ENCODE results near the gene RAB26.
"Not testable (repeated sequence)": the region's sequence is repeated elsewhere in the genome, so short reads cannot be mapped to it uniquely, and the experiment has no call there.

The RAB26 gene, protein sequence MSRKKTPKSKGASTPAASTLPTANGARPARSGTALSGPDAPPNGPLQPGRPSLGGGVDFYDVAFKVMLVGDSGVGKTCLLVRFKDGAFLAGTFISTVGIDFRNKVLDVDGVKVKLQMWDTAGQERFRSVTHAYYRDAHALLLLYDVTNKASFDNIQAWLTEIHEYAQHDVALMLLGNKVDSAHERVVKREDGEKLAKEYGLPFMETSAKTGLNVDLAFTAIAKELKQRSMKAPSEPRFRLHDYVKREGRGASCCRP

DNA sequence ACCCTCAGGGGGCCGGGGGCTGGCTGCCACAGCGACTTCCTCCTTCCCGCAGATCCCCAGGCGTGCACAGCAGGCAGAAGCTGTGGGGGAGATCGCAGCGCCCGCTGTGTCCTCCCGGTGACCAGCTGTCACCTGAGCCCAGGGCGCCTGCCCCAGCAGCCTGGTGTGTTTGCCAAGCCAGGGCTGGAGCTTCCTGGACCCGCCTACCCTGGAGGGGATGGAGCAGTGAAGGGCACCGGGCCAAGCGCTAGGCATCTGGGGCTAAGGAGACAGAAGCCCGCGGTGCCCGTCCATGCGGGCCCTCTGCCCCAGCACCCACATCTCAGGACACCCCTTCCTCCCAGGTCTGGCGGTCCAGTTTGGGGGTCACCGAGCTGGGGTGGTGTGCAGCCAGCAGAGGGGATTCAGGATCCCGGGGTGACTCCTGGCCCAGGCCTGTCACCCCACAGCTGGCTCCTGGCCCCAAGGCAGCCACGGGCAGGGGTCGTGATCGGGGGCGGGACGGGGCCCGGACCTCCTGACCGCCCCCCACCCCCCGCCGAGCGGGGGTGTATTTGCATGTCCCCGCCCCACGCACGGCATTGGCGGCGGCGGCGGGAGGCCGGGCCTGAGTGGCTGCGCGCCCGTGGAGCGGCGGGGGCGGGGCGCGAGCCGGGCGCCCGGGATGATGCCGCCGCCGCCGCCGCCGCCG lies at the start of gene RAB26:
Gene RAB26 (plus strand): TSS at position 645 of the 691 bp plus-strand sequence. CDS start 159 bp downstream, outside the sequence.
- peak; percentile 64 for DNase-seq (ENCODE audit: low read depth)

DNA sequence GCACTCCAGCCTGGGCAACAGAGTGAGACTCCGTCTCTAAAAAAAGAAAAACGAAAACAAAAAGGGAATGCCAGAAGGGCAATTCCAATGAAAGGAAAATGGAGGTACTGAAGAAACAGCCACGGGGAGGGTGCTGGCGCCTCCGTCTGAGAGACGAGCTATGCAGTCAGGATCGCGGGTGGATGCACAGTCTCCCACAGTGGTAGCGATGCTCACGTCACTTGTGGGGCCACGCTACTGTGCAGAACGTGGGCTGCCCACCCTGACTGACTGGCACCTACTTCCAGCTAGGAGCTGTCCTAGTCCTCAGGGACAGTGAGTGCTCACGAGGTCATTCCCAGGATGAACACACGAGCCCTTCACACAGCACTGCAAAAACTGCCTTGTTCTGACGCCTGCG lies 46.8 kb upstream of the RAB26 start:
- not testable (repeated sequence) for DNase-seq (ENCODE audit: low read depth)

DNA sequence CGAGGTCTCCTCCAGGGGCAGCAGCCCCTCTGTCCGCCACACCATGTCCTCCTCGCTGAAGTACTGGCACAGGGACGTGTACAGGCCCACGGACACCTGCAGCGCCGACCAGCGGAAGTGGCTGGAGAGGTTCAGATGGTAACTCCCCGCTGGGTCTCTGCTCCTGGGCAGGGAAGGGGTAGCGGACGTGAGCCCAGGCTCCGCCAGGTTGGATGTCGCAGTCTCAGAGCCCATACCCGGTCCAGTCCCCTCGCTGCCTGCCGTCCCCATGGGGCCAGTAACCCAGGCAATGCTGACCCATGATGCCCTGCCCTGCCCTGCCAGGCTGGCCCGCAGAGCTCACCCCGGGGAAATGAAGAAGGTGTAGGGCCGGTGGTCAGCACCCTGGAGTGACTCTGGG lies 46.0 kb upstream of the RAB26 start:
- no peak for DNase-seq (ENCODE audit: low read depth)

DNA sequence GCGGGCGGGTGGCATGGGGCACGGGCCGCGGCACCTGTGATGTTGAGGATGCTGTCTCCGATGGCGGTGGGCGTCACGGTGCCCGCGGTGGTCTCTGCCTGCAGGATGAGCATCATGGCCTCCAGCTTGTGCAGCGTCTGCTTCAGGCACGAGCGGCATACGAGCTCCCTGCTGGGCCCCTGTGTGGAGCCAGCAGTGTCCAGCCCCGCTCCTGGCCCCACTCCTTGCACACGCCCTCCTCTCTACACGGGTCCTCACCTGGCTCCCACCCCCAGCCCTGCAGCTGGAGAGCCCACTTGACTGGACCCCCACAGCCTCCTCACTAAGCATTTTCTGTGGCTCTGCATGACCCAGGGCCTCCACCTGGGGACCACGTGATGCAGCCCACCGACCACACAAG lies 44.0 kb upstream of the RAB26 start:
- not testable (repeated sequence) for DNase-seq (ENCODE audit: low read depth)

DNA sequence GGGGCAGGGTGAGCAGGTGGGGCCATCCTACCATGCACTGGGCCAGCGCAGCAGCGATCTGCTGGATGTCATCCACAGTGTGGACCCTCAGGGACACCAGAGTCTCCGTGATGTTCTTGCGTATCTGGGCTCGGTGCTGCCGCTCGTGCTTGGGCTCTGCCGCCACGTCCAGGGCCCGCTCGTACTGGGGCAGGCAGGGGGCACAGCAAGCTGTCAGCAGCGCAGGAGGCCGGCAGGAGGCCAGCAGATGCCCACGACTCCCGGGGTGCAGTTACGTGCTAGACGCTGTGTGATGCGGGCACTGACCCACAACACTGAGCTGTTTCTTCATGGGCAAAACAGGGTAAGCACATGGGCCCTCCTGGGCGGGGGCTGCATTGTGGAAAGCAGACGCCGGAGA lies 43.1 kb upstream of the RAB26 start:
- DNase-seq (ENCODE audit: low read depth) = not testable (repeated sequence)

DNA sequence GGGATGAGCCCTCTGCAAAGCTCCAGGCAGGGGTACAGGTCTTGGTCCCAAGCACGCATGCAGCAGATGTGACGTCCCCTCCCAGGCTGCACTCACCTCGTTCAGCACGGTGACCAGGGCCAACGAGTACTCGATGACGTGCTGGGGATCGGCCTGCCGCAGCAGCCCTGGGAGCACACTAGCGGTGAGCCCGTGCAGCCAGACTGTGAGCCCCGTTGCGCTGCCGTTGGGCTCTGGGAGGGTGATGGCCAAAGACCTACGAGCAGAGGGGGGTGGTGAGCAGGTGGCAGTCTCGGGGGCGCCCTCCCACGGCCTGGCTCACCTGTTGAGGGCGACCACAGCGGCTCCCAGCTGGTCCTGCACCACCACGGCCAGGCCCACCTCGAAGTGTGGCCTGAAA lies 42.7 kb upstream of the RAB26 start:
- DNase-seq (ENCODE audit: low read depth) = not testable (repeated sequence)

DNA sequence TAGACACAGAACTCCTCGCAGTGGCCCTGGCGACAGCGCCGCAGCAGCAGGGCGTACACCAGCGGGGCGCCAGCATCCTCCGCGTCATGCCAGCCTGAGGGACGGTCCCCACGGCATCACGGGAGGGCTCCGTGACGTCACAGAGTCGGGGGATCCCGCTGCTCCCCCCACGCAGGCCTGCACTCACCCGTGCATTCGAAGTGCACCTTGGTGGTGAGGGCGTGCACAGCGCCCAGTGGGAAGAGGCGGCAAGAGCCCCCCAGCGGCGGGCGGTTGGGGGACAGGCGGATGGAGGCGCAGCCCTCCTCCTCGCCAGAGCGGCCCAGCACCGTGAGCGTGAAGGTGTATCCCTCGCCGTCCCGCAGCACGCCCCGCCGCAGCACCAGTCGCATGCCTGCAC lies 42.2 kb upstream of the RAB26 start:
- DNase-seq (ENCODE audit: low read depth) = not testable (repeated sequence)

DNA sequence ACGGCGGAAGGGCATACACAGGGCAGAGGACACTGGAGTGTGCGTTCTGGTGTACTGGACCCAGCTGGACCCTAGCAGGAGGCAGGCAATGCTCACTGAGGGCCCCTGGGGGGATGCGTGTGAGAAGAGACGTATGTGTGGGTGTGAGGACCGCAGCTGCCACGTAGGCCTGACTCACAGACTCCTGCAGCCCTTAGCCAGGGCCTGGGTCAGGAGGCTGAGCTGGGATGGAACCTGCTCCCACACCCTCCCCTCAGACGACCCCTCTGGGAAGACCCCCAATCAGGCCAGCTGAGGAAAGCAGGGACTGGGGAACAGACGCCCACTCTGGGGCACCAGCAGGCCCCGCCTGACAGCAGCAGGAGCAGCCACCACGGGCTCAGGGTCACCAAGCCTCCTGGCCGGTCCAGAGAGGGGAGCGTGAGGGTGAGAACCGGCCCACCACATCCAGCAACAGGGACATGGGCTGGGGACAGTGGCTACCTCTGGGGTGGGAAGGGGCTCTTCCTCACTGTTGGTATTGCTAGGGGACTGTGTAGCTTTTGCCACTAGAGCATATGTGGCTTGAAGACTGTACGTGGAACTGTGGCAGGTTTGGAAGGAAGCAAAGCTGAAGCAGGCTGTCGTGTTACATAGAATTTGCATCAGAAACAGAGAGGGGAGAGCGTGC lies 41.2 kb upstream of the RAB26 start:
- DNase-seq (ENCODE audit: low read depth) = peak; percentile 94

DNA sequence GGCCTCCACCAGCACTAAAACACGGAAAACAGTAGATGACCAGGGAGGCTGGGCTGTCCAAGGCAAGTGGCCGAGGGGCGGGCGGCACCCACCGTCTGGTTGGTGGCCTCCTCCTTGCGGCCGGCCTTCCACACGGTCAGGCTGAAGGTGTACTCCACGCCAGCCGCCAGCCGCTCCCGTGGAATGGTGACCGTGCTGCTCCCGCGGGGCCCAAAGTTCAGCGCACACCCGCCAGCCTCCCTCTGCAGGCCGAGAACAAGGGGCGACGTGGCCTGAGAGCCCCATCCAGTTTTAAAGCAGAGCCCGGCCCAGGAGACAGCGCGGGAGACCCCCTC lies 40.7 kb upstream of the RAB26 start:
- not testable (repeated sequence) for DNase-seq (ENCODE audit: low read depth)

DNA sequence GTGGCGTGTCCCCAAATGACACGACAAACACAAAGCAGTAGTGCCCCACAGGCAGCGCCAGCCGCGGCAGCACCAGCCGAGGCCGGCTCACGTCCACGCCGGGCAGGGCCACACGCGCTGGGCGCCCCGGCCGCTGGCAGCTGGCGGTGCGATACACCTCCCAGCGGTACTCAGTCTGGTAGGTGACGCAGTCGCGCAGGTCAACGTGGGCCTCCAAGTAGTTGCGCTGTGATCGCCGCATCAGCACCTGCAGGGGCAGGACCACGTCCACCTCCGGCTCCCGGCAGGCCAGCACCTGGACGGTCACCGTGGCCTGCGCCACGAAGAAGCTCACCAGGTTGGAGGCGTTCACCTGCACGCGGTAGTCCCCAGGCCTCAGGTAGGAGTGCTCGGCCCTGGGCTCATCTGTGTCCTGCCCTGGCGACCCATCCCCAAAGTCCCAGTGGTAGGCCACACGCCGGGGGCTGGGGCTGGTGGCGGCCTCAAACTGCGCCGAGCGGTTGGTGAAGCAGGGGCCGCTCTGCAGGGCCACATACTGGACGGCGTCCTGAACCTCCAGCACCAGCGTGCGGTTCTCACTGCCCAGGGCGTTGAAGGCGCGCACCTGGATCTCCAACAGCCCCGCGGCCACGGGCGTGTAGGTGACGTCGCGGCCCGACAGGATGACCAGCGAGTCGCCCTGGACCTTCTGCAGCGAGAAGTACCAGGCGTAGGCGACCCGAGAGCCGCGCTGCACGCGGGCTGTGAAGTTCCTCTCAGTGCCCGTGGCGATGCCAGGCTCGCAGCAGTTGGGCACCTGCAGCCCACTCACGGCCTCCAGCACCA lies 39.8 kb upstream of the RAB26 start:
- not testable (repeated sequence) for DNase-seq (ENCODE audit: low read depth)

DNA sequence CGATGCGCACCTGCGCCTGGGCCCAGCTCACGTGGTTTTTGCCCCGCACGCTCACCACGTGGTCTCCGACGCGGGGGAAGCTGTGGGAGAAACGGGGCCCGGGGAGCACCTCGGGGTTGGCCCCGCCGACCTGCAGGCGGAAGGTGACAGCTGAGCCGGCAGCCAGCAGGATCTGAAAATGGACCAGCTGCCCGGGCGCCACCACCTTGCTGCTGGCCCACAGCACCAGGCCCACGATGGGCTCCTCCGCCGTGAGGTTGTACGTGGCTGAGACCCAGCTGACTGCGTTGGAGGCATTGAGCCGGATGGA lies 39.2 kb upstream of the RAB26 start:
- DNase-seq (ENCODE audit: low read depth) = not testable (repeated sequence)

DNA sequence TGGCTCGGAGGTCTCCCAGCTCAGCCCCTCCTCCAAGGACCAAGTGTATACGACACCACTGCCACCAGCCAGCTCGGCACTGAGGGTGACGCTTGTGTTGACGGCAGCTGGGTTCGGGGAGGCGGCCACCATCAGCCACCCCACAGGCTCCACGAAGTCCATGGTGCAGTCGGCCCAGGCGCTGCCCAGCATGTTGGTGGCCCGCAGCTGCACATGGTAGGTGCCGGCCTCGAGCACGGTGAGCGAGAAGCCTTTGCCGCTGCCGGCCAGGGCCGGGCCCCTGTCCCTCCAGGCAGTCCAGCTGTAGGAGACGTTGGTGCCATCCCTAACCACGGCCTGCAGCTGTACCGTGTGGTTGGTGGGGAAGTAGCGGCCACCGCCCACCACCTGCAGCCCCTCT lies 38.6 kb upstream of the RAB26 start:
- not testable (repeated sequence) for DNase-seq (ENCODE audit: low read depth)

DNA sequence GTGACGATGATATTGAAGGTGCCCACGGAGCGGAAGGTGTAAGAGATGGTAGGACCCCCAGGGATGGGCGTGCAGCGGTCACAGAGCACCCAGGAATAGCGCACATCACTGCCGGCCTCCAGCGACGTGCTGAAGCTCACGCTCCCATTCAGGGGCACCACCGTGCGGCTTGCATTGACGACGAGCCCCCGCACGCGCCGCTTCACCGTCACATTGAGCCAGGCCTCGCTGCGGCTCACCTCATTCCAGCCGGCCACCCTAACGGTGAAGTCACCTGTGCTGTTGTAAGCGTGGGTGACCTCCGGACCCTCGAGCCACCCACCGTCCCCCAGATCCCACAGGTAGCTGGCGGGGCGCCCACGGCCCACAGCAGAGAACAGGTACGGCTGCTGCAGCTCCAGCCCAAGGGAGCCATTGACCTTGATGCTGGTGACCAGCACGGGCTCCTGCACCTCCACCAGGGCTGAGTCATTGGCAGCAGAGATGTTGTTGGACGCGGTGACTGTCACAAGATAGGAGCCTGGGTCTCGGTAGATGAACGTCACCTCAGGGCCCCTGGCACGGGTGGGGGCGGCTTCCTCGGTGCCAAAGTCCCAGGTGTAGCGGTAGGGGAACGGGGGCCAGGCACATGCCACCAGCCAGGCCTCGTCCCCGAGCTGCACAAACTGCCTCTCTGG lies 38.0 kb upstream of the RAB26 start:
- not testable (repeated sequence) for DNase-seq (ENCODE audit: low read depth)

DNA sequence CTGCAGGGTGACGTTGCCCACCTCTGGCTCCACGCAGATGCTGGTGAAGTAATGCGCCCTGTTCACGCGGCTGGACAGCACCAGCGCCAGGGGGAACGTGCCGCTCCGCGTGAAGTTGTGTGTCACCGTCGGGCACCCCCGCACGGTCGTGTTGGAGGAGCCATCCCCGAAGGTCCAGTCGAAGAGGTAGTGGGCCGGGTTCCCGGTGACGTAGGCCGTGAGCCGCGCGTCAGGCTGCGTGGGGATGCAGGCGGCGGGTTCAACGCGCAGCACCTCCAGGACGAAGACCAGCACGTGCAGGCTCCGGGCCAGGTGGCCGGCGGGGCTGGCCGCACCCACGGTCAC lies 37.4 kb upstream of the RAB26 start:
- not testable (repeated sequence) for DNase-seq (ENCODE audit: low read depth)

DNA sequence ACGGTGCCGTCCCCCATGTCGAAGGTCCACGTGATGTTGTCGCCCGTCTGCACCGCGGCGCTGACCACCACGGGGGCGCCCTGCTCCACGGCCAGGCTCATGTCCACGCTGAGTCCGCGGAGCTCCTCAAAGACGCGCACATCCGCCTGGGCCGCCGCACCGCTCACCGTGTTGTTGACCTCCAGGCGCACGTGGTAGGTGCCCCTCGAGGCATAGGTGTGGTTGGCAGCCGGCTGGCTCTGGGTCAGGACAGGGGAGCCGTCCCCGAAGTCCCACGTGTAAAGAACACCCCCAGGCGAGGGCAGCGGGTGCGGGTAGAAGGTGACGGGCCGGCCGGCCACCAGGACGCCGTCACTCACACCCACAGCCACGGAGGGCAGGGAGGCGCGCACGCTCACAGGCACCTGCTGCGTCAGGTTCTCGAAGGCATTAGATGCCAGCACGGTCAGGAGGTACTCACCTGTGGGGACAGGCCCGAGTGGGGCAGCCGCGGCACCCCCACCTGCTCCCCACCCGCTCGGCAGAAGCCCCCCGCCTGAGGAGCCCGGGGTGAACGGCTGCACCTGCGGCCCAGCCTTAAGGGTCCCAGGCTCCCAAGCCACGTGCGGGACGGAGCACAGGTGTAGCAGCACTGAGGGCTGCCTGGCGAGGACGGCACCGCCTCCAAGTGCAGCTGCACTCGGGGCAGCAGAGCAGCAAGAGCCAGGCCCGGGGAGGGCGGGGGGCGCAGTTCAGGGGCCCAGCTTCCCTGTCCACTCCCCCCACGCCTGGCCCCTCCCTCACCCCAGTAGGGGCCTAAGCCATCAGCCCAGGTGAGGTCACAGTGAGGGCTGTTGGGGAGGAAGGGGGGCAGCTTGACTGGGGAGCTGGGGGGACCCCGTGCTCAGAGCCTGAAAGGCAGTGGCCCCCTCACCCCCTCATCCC lies 36.8 kb upstream of the RAB26 start:
- not testable (repeated sequence) for DNase-seq (ENCODE audit: low read depth)

DNA sequence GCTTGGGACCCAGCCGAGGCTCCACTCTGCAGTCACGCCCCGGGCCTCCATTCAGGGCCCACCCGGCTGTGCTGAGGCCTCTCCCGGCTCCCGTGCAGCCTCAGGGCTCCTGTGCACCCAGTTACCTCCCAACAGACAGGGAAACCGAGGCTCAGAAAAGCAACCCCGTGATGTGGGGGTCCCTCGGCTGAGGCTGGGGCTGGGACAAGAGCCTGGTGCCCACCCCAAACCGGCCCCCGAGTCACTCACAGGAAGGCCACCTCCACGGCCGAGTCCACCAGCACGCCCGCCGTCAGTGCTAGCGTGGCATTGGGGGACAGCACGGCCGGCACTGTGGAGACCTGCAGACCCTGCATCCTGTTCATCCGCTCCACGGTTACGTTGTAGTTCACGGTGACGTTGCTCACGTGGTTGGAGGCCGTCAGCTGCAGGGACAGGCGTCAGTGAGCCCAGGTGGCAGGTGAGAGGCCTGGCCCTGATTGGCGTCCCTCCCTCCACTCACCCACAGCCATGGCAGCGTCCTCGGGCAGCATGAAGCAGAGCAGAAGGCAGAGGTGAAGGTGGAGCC lies 35.8 kb upstream of the RAB26 start:
- not testable (repeated sequence) for DNase-seq (ENCODE audit: low read depth)

DNA sequence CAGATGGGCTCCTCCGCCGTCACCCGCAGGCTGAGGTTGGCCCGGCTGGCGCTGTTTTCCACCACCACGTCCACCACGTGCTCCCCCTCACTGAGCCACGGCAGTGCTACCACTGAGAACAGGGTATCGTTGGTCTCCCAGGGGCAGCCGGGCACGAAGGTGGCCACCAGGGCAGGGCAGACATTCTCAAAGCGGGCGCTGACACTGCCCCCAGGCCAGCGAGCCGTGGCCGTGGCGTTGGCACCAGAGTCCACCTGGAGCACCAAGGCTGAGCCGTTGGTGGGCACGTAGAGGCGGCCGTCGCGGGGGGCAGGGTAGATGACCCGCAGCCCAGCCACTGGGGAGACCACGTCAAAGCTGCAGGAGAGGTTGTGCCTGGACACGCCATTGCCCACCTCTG lies 34.2 kb upstream of the RAB26 start:
- DNase-seq (ENCODE audit: low read depth) = not testable (repeated sequence)

DNA sequence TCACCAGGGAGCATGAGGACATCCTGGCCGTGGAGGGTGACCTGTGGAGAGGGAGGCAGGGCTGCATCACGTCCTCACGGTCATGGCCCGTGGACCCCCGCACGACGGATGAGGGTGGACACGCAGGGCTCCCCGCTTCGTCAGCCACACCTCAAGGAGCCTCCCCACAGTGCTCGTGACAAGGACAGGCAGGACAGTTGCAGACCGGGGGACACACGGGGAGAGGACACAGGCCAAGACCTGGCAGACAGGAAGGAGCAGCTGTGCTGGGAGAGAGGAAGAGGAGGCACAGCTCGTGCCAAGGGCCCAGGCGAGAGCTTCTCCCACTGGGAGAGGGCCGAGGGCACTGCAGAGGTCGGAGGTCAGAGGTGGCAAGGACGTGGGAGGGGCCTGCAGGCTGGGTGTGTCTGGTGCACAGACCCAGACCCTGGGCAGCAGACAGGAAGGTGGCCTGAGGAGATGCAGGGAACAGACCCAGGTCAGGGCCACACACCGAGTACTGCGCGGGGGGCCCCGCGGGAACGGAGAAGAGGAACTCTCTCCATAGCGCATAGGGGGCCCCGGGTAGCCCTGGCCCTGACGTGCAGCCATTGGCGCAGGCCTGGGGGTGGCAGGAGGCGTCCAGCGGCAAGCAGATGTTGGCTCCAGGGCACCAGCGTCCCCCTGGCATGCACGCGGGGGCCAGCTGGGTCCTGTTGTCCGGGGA lies 33.4 kb upstream of the RAB26 start:
- not testable (repeated sequence) for DNase-seq (ENCODE audit: low read depth)

DNA sequence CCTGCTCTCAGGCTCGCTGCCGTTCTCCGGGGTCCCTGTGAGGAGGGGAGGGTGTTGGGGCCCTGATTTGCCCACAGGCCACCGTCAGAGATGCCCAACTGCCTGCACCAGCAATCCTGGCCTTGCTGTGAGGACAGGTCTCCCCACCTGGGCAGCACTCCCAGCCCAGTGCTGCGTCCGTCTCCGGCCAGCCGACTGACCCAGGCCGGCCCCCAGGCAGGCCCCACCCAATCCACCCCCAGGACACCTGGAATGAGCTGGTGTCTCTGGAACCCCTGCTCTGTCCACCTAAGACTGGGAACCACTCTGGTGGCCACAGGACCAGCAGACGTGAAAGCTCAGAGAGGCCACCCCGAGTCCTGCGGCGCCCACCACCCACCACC lies 32.8 kb upstream of the RAB26 start:
- no peak for DNase-seq (ENCODE audit: low read depth)

DNA sequence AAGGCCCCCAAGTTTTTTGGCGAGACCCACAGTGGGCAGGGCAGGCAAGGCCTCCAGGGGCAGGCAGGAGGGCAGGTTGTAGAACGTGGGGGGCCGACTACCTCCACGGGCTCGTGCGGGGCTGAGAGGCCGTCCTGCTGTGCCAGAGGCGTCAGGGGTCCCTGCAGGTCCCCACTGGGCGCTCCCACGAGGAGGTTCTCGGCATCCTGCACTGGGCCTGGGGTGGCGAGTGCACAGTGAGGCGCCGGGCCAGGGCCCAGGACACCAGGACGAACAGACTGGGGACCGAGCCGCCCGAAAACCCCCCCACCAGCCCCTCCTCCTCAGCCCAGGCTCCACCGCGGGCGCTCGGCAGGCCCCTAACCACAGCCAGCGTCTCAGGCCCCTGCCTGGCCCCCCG lies 32.0 kb upstream of the RAB26 start:
- DNase-seq (ENCODE audit: low read depth) = not testable (repeated sequence)

All from ELR (cell line).